GM12801 (cell line): Measurements from ENCODE around the gene TSPAN18.

Experiments
- TF ChIP-seq, protein P1 (sequence below): IDR thresholded peaks from one replicate; pipeline ENCODE4 v1.5.1; 2011; ENCODE audit warnings: control low read depth; ENCODE audit not compliant: insufficient read length; ENCODE audit errors: extremely low read depth

TSPAN18 gene

GRCh38 chr11:44815917-44816456 lies 89.2 kb downstream of the TSPAN18 start:
- TF ChIP-seq, protein P1, sequence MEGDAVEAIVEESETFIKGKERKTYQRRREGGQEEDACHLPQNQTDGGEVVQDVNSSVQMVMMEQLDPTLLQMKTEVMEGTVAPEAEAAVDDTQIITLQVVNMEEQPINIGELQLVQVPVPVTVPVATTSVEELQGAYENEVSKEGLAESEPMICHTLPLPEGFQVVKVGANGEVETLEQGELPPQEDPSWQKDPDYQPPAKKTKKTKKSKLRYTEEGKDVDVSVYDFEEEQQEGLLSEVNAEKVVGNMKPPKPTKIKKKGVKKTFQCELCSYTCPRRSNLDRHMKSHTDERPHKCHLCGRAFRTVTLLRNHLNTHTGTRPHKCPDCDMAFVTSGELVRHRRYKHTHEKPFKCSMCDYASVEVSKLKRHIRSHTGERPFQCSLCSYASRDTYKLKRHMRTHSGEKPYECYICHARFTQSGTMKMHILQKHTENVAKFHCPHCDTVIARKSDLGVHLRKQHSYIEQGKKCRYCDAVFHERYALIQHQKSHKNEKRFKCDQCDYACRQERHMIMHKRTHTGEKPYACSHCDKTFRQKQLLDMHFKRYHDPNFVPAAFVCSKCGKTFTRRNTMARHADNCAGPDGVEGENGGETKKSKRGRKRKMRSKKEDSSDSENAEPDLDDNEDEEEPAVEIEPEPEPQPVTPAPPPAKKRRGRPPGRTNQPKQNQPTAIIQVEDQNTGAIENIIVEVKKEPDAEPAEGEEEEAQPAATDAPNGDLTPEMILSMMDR, result no peak

DNA sequence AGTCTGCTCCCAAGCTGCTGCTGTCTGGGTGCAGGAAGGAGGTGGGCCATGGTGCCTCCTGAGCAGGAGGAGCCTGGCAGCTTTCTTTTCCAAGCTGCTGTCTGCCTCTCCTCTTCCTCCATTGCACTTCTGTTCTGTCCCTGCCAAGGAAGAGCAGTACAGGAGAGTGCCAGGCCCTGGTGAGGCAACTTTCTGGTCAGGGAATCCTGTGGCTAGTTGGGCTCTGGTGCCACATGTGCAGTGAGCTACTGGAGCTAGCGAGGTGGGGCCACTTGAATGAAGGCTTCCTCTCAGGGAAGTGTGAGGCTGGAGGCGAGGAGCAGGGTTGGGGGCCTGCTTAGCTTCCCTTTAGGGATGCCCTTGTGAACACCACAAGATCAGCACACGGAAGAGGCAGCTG lies 90.0 kb downstream of the TSPAN18 start:
- TF ChIP-seq, protein P1, result no peak

- TF ChIP-seq, protein P1, result no peak
Measured at GRCh38 chr11:44817207-44817949, 90.6 kb downstream of the TSPAN18 start.

DNA sequence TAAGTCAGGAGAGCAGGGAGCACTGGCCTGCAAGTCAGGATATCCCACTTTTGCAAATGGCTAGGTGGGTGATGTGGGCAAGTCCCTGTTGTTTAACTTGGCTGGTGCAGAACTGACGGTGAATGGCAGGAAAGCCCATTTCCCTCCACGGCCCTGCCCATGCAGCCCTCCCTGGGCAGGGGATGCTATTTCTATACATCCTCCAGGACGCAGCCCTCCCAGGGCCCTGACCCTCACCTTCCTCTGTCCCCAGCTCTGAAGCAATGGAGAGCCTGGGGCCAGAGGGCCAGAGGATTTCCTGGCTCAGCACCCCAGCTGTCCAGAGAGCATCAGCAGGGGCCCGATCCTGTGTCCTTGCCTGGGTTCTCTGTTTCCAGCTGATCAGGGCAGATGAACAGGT lies 91.3 kb downstream of the TSPAN18 start:
- TF ChIP-seq, protein P1, result no peak

GRCh38 chr11:44819346-44819745 lies 92.6 kb downstream of the TSPAN18 start:
- TF ChIP-seq, protein P1, result no peak

GRCh38 chr11:44822369-44822768 lies 95.6 kb downstream of the TSPAN18 start:
- TF ChIP-seq, protein P1, result no peak

DNA sequence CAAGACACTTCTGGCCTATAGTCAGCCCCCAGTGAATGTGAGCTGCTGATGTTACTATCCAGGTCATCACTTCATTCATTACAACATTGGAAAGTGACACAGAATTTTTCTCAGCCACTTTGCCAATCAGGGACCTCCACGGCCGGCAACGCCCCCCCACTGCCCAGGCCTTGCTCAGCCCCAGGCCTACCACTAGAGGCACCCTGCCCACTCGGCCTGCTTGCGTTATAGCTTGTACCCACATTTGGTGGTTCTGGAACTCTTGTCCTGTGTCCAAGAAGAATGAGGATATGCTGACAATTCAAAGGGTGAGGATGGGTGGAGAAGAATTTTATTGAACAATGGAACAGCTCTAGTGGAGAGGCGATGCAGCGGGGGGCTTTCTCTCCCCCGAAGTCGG lies 96.2 kb downstream of the TSPAN18 start:
- TF ChIP-seq, protein P1, result no peak
